ENCODE data around the gene CACNA1G. TPM values are rescaled to one million over a fixed set of nuclear protein-coding genes. Genes with fewer than 3 reads are reported as not detected.

CACNA1G gene
- total RNA-seq, 2 donors from 2014 or later, result 3.4 to 6.6 TPM

GRCh38 chr17:50662632-50663225, 102.2 kb downstream of the CACNA1G start:
- no peak for TF ChIP-seq POLR2AphosphoS5 (IDR thresholded peaks at IDR 0.05)
- no peak for TF ChIP-seq CTCF (IDR thresholded peaks at IDR 0.05)
- no peak for TF ChIP-seq POLR2A (IDR thresholded peaks at IDR 0.05)
- intact Hi-C loops (cut with DNase I), result no loop called here
- no peak for DNase-seq (ENCODE audit: low spot score)
- Histone ChIP-seq H3K36me3 (no peaks in the 10 kb centered on the region), H3K4me3 (no peak overlapping the region), H3K27me3 (replicated peaks; ENCODE audit: insufficient read depth) (no peaks in the 10 kb centered on the region), H3K27ac (no peak overlapping the region), H3K4me1 (replicated peaks) (peaks cover 19% of the 10 kb centered on the region), H3K9me3 (no peaks in the 10 kb centered on the region)
- 96% methylated on average over 9 of the region's 9 CpGs for WGBS

- TF ChIP-seq CTCF (IDR thresholded peaks at IDR 0.05), result no peak
- no peak for TF ChIP-seq POLR2A (IDR thresholded peaks at IDR 0.05)
- no peak for TF ChIP-seq POLR2AphosphoS5 (IDR thresholded peaks at IDR 0.05)
- Histone ChIP-seq H3K4me3 (no peak overlapping the region), H3K27ac (no peak overlapping the region), H3K27me3 (replicated peaks; ENCODE audit: insufficient read depth) (no peaks in the 10 kb centered on the region), H3K36me3 (no peaks in the 10 kb centered on the region), H3K9me3 (no peaks in the 10 kb centered on the region), H3K4me1 (replicated peaks) (peaks cover 19% of the 10 kb centered on the region)
- 91% methylated on average over 10 of the region's 10 CpGs for WGBS
- DNase-seq (ENCODE audit: low spot score), result no peak
- intact Hi-C loops (cut with DNase I), result no loop called here
These were observed 103.4 kb downstream of the CACNA1G start for GRCh38 chr17:50663812-50664374.

- DNase-seq (ENCODE audit: low spot score), result no peak
- 91% methylated on average over 12 of the region's 12 CpGs for WGBS
- intact Hi-C loops (cut with DNase I), result no loop called here
These were observed 104.4 kb downstream of the CACNA1G start for GRCh38 chr17:50664788-50665458.

GRCh38 chr17:50665838-50666237, 105.3 kb downstream of the CACNA1G start:
- no peaks in the 10 kb centered on the region for H3K27me3 ChIP-seq (replicated peaks; ENCODE audit: insufficient read depth)
- H3K36me3 ChIP-seq, result no peaks in the 10 kb centered on the region
- intact Hi-C loops (cut with DNase I), result no loop called here
- peaks cover 11% of the 10 kb centered on the region for H3K4me1 ChIP-seq (replicated peaks)
- H3K9me3 ChIP-seq, result no peaks in the 10 kb centered on the region
- H3K4me3 ChIP-seq, result no peak overlapping the region
- no peak for DNase-seq (ENCODE audit: low spot score)
- WGBS, result 88% methylated on average over 5 of the region's 5 CpGs
- TF ChIP-seq POLR2A (IDR thresholded peaks at IDR 0.05) (no peak), CTCF (IDR thresholded peaks at IDR 0.05) (no peak), POLR2AphosphoS5 (IDR thresholded peaks at IDR 0.05) (no peak)
- H3K27ac ChIP-seq, result no peak overlapping the region

More at GRCh38 chr17:50664788-50665458, 104.4 kb downstream of the CACNA1G start:
- no peaks in the 10 kb centered on the region for H3K9me3 ChIP-seq
- no peak for TF ChIP-seq CTCF (IDR thresholded peaks at IDR 0.05)
- no peak overlapping the region for H3K27ac ChIP-seq
- no peaks in the 10 kb centered on the region for H3K36me3 ChIP-seq
- H3K4me1 ChIP-seq (replicated peaks), result peaks cover 19% of the 10 kb centered on the region
- H3K27me3 ChIP-seq (replicated peaks; ENCODE audit: insufficient read depth), result no peaks in the 10 kb centered on the region
- no peak overlapping the region for H3K4me3 ChIP-seq

DNA sequence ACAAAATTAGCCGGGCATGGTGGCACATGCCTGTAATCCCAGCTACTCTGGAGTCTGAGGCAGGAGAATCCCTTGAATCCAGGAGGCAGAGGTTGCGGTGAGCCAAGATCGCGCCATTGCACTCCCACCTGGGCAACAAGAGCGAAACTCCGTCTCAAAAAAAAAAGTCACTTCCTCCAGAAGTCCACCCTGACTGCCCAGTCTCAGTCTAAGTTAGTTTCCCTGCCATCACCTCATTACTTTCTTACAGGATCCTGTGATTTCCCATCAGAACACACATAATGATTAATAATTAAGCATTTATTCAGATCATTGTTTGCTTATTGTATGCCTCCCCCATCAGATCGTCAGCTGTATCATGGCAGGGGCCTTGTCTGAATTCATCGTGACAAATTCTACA, 105.8 kb downstream of the CACNA1G start:
- Histone ChIP-seq H3K36me3 (no peaks in the 10 kb centered on the region), H3K4me1 (replicated peaks) (peaks cover 8% of the 10 kb centered on the region), H3K27me3 (replicated peaks; ENCODE audit: insufficient read depth) (no peaks in the 10 kb centered on the region), H3K9me3 (no peaks in the 10 kb centered on the region), H3K4me3 (no peak overlapping the region), H3K27ac (no peak overlapping the region)
- intact Hi-C loops (cut with DNase I), result no loop called here
- no peak for DNase-seq (ENCODE audit: low spot score)
- TF ChIP-seq POLR2A (IDR thresholded peaks at IDR 0.05), result no peak
- TF ChIP-seq POLR2AphosphoS5 (IDR thresholded peaks at IDR 0.05), result no peak
- TF ChIP-seq CTCF (IDR thresholded peaks at IDR 0.05), result no peak
- WGBS, result 93% methylated on average over 8 of the region's 8 CpGs

Data from prostate gland (tissue), 2 donors.